Measurements from ENCODE around the gene SFI1. TPM values are rescaled to one million over a fixed set of nuclear protein-coding genes. Genes with fewer than 3 reads are reported as not detected.

The SFI1 gene
- 10 to 100 TPM; 34.2 to 46.0 TPM for total RNA-seq
- polyA plus RNA-seq, result 10 to 100 TPM; 14.0 to 31.2 TPM
- long read RNA-seq, donor 1, partial matches to known transcripts, result 47 of 50 reads
- long read RNA-seq, donor 1, other reads (novel, unspliced or antisense), result 0 of 50 reads
- long read RNA-seq, donor 2, partial matches to known transcripts, result 31 of 32 reads
- long read RNA-seq, donor 2, other reads (novel, unspliced or antisense), result 0 of 32 reads
- long read RNA-seq, donor 3, result 0 reads
- long read RNA-seq, donor 4, result 0 reads
- long read RNA-seq, donor 5, partial matches to known transcripts, result 59 of 63 reads
- long read RNA-seq, donor 5, other reads (novel, unspliced or antisense), result 0 of 63 reads

GRCh38 chr22:31496007-31496734, at the start of gene SFI1:
TSS of gene SFI1 (plus strand) at chr22:31496536. CDS start at chr22:31508285, 11,749 bp downstream.
- DNase-seq, result peak; percentile 89 to 94 (median 91)

GRCh38 chr22:31446767-31447166, 49.6 kb upstream of the SFI1 start:
- Histone ChIP-seq H3K9me3 (ENCODE audit: control insufficient read depth in 4 of 4, insufficient read depth in 3 of 4, low read length in 3 of 4) (no peaks in the 10 kb centered on the region), H3K9ac (ENCODE audit: insufficient read depth in 1 of 2, low read length in 2 of 2) (no peak overlapping the region), H3K27ac (ENCODE audit: low read depth in 1 of 2, low read length in 1 of 2) (no peak overlapping the region), H3K4me3 (no peak overlapping the region), H3K36me3 (ENCODE audit: control insufficient read depth in 4 of 4, insufficient read depth in 4 of 4, low read length in 4 of 4) (peaks cover 21 to 40% (median 36%) of the 10 kb centered on the region in 4 donors), H3K4me1 (ENCODE audit: control insufficient read depth in 5 of 5, insufficient read depth in 5 of 5, low read length in 5 of 5) (peaks cover 0 to 13% (median 0%) of the 10 kb centered on the region in 5 donors), H3K27me3 (ENCODE audit: control insufficient read depth in 3 of 3, insufficient read depth in 3 of 3, low read length in 2 of 3) (no peaks in the 10 kb centered on the region)
- ATAC-seq (ENCODE audit: insufficient read depth, low FRiP score), result no peak
- WGBS, 2 donors, result 94 to 95% methylated on average over 2 of the region's 2 CpGs
- DNase-seq, result no peak
- no peak for TF ChIP-seq CTCF (IDR thresholded peaks at IDR 0.05; ENCODE audit: control extremely low read depth, extremely low read depth)

More at GRCh38 chr22:31496007-31496734, at the start of gene SFI1:
- peak; percentile 98 for ATAC-seq (ENCODE audit: insufficient read depth, low FRiP score)
- peak within 1 kb of the TSS in 1 of 2 donors; percentile 39 for H3K9ac ChIP-seq (ENCODE audit: insufficient read depth in 1 of 2, low read length in 2 of 2)
- peaks cover 0 to 7% (median 0%) of the 10 kb centered on the region in 5 donors for H3K4me1 ChIP-seq (ENCODE audit: control insufficient read depth in 5 of 5, insufficient read depth in 5 of 5, low read length in 5 of 5)
- 0% methylated on average over 58 to 70 of the region's 70 CpGs for WGBS, 2 donors
- H3K36me3 ChIP-seq (ENCODE audit: control insufficient read depth in 4 of 4, insufficient read depth in 4 of 4, low read length in 4 of 4), result peaks cover 0 to 2% (median 0%) of the 10 kb centered on the region in 4 donors
- H3K9me3 ChIP-seq (ENCODE audit: control insufficient read depth in 4 of 4, insufficient read depth in 3 of 4, low read length in 3 of 4), result peaks cover 0 to 3% (median 0%) of the 10 kb centered on the region in 4 donors
- H3K27ac ChIP-seq (ENCODE audit: low read depth in 1 of 2, low read length in 1 of 2), result peak within 1 kb of the TSS; percentile 73 to 81
- H3K27me3 ChIP-seq (ENCODE audit: control insufficient read depth in 3 of 3, insufficient read depth in 3 of 3, low read length in 2 of 3), result no peaks in the 10 kb centered on the region
- peak within 1 kb of the TSS; percentile 75 for H3K4me3 ChIP-seq
- peak; percentile 16 for TF ChIP-seq CTCF (IDR thresholded peaks at IDR 0.05; ENCODE audit: control extremely low read depth, extremely low read depth)

- ATAC-seq (ENCODE audit: insufficient read depth, low FRiP score), result no peak
- Histone ChIP-seq H3K27ac (ENCODE audit: low read depth in 1 of 2, low read length in 1 of 2) (no peak overlapping the region), H3K36me3 (ENCODE audit: control insufficient read depth in 4 of 4, insufficient read depth in 4 of 4, low read length in 4 of 4) (peaks cover 15 to 37% (median 31%) of the 10 kb centered on the region in 4 donors), H3K27me3 (ENCODE audit: control insufficient read depth in 3 of 3, insufficient read depth in 3 of 3, low read length in 2 of 3) (no peaks in the 10 kb centered on the region), H3K9me3 (ENCODE audit: control insufficient read depth in 4 of 4, insufficient read depth in 3 of 4, low read length in 3 of 4) (no peaks in the 10 kb centered on the region), H3K4me3 (no peak overlapping the region), H3K4me1 (ENCODE audit: control insufficient read depth in 5 of 5, insufficient read depth in 5 of 5, low read length in 5 of 5) (peaks cover 0 to 13% (median 0%) of the 10 kb centered on the region in 5 donors), H3K9ac (ENCODE audit: insufficient read depth in 1 of 2, low read length in 2 of 2) (no peak overlapping the region)
- DNase-seq, result no peak
- 97% methylated on average over 3 of the region's 3 CpGs for WGBS, 2 donors
- no peak for TF ChIP-seq CTCF (IDR thresholded peaks at IDR 0.05; ENCODE audit: control extremely low read depth, extremely low read depth)
Measured at GRCh38 chr22:31447337-31447736, 49.0 kb upstream of the SFI1 start.
